Measurements from ENCODE around the gene TNIK.

The TNIK gene

DNA sequence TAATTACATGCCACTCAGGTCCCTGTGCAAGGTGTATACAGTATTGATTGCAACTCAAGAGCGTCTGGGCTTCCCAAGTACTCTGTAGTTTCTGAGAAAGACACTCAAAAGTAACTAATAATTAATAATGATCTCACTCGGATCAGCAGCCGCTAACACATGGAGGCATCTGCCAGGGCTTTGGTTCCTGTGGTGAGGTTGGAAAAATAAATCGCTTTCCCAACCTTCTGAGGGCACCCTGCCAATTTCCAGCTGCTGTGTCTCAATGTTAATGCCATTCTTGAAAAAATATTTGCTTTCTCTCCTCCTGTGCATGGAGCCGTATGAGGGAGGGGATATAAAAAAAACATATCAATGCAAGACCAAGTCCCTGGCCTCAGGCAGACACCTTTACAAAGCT lies 317.2 kb downstream of the TNIK start:
- peak; percentile 55 for DNase-seq (ENCODE audit: low read depth)
- H3K4me3 ChIP-seq (ENCODE audit: control insufficient read depth, low read depth, low read length), result no peak overlapping the region
- TF ChIP-seq CTCF (conservative IDR thresholded peaks at IDR 0.05; ENCODE audit: control insufficient read depth, insufficient read depth, low read depth, low read length), result no peak

GRCh38 chr3:171140246-171140645 lies 320.0 kb downstream of the TNIK start:
- no peak for DNase-seq (ENCODE audit: low read depth)
- no peak for TF ChIP-seq CTCF (conservative IDR thresholded peaks at IDR 0.05; ENCODE audit: control insufficient read depth, insufficient read depth, low read depth, low read length)
- no peak overlapping the region for H3K4me3 ChIP-seq (ENCODE audit: control insufficient read depth, low read depth, low read length)

GRCh38 chr3:171138027-171138426 lies 322.2 kb downstream of the TNIK start:
- no peak for TF ChIP-seq CTCF (conservative IDR thresholded peaks at IDR 0.05; ENCODE audit: control insufficient read depth, insufficient read depth, low read depth, low read length)
- no peak overlapping the region for H3K4me3 ChIP-seq (ENCODE audit: control insufficient read depth, low read depth, low read length)
- DNase-seq (ENCODE audit: low read depth), result no peak

- no peak overlapping the region for H3K4me3 ChIP-seq (ENCODE audit: control insufficient read depth, low read depth, low read length)
- TF ChIP-seq CTCF (conservative IDR thresholded peaks at IDR 0.05; ENCODE audit: control insufficient read depth, insufficient read depth, low read depth, low read length), result no peak
- DNase-seq (ENCODE audit: low read depth), result peak; percentile 61
Measured at GRCh38 chr3:171135549-171135948, 324.7 kb downstream of the TNIK start.

DNA sequence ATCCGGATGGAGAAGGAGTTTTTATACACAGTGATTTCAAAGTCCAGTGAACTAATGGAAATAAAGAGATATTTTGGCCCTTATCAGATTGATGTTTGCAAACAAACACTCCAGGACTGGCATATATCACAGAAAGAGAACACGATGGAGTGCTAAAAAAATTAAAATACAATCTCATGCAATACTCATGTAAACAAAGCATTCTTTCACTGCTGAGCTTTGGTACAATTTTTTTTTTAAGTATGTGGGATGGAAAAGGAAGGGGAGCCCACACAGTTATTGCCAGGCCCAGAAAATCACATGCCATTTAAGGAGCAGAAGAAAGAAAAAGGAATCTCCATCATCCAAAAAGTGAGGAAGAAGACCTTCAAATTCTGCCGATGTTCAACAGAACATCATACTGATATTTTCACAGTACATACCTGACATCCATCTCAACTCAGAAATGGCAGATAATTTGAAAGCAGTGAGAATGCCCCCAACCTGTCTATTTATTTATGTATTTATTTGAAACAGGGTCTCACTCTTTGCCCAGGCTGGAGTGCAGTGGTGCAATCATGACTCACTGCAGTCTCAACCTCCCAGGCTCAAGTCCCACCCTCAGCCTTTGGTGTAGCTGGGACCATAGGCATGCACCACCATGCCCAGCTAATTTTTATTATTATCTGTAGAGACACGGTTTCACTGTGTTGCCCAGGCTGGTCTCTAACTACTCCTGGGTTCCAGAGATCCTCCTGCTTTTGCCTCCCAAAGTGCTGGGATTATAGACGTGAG lies 326.2 kb downstream of the TNIK start:
- no peak for TF ChIP-seq CTCF (conservative IDR thresholded peaks at IDR 0.05; ENCODE audit: control insufficient read depth, insufficient read depth, low read depth, low read length)
- no peak overlapping the region for H3K4me3 ChIP-seq (ENCODE audit: control insufficient read depth, low read depth, low read length)
- DNase-seq (ENCODE audit: low read depth), result peak; percentile 22

GRCh38 chr3:171133337-171133736 lies 326.9 kb downstream of the TNIK start:
- TF ChIP-seq CTCF (conservative IDR thresholded peaks at IDR 0.05; ENCODE audit: control insufficient read depth, insufficient read depth, low read depth, low read length), result no peak
- DNase-seq (ENCODE audit: low read depth), result no peak

More at GRCh38 chr3:171133337-171133736, 326.9 kb downstream of the TNIK start:
- H3K4me3 ChIP-seq (ENCODE audit: control insufficient read depth, low read depth, low read length), result no peak overlapping the region

All from fibroblast of mammary gland (primary cell).